OCI-LY7 (cell line): ENCODE results near the gene FAM171A1.

Experiments used
- EZH2phosphoT487 ChIP-seq: fragments of 200-600 bp; sonication (generic); IDR thresholded peaks from 2 replicates; pipeline ENCODE4 v1.6.1; 2018; ENCODE audit warnings: low read depth, borderline replicate concordance, mild to moderate bottlenecking, mixed run types, antibody characterized with exemption, low read length, moderate library complexity, mixed read lengths
- TF ChIP-seq, protein P1 (sequence below): fragments of 200-600 bp; sonication (generic); conservative IDR thresholded peaks from 2 replicates; pipeline ENCODE4 v1.5.1; 2014; ENCODE audit warnings: mild to moderate bottlenecking, antibody characterized with exemption, low read length, moderate library complexity, mixed read lengths

DNA sequence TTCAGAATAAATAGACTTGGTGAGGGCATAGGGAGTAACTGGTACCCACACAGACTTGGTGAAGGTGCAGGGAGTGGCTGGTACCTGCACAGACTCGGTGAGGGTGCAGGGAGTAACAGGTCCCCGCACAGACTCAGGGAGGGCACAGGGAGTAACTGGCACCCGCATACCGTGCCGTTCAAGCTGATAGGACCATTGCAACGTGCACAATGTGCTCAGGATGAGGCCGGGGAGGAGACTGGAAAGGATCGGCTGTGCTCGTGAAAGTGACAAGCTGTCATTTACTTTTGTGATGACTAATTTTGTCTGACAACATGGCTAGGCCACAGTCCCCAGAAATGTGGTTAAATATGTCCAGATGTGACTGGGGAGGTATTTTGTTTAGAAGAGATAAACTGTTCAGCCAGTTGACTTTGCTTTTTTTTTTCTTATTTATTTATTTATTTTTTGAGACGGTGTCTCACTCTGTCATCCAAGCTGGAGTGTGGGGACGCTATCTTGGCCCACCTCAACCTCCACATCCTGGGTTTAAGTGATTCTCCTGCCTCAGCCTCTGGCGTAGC is 126.4 kb downstream of the FAM171A1 start:
- TF ChIP-seq, protein P1, sequence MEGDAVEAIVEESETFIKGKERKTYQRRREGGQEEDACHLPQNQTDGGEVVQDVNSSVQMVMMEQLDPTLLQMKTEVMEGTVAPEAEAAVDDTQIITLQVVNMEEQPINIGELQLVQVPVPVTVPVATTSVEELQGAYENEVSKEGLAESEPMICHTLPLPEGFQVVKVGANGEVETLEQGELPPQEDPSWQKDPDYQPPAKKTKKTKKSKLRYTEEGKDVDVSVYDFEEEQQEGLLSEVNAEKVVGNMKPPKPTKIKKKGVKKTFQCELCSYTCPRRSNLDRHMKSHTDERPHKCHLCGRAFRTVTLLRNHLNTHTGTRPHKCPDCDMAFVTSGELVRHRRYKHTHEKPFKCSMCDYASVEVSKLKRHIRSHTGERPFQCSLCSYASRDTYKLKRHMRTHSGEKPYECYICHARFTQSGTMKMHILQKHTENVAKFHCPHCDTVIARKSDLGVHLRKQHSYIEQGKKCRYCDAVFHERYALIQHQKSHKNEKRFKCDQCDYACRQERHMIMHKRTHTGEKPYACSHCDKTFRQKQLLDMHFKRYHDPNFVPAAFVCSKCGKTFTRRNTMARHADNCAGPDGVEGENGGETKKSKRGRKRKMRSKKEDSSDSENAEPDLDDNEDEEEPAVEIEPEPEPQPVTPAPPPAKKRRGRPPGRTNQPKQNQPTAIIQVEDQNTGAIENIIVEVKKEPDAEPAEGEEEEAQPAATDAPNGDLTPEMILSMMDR, result no peak
- no peak for TF ChIP-seq EZH2phosphoT487
